PC-9 (cell line): ENCODE measurements around the gene TTC28. TPM values are rescaled to one million over a fixed set of nuclear protein-coding genes. Genes with fewer than 3 reads are reported as not detected.

Experiments
- BruUV-seq: library from RNA; stranded (reverse); fragments of 400-500 nt; replicated peaks from 2 replicates; lab custom pipeline; 2021; lab: Mats Ljungman, UMichigan
- CTCF ChIA-PET: fragments of 300-600 bp; sonication (Branson Sonifier 250); formaldehyde crosslinking; loops from one replicate; lab custom pipeline; 2022; ENCODE audit warnings: antibody characterized with exemption; lab: Charles Lee
- POLR2A ChIA-PET: fragments of 300-600 bp; sonication (Branson Sonifier 250); formaldehyde crosslinking; loops from one replicate; lab custom pipeline; 2022; ENCODE audit warnings: antibody characterized with exemption; ENCODE audit not compliant: unreplicated experiment; lab: Charles Lee
- DNase-seq, 2 experiments: peaks; one replicate each; pipeline versions ENCODE4 v3.0.0 to v3.0.0-alpha.2; 2015 to 2022; ENCODE audit warnings: mixed read lengths in 1 of 2
- H2AFZ ChIP-seq: fragments of 200-600 bp; sonication (generic); 2 replicates; pipeline ENCODE4 v1.8.1; 2017; ENCODE audit warnings: antibody characterized with exemption
- H3F3A ChIP-seq: fragments of 200-600 bp; sonication (generic); 2 replicates; pipeline ENCODE4 v1.8.1; 2017; ENCODE audit warnings: antibody characterized with exemption, mild to moderate bottlenecking, low read depth; ENCODE audit not compliant: insufficient read depth
- H3K27ac ChIP-seq: fragments of 200-600 bp; sonication (generic); 2 replicates; pipeline ENCODE4 v1.6.1; 2016; ENCODE audit warnings: mixed run types
- H3K27me3 ChIP-seq: fragments of 200-600 bp; sonication (generic); 2 replicates; pipeline ENCODE4 v1.6.1; 2016; ENCODE audit warnings: low read depth, mixed run types; ENCODE audit not compliant: insufficient read depth
- H3K36me3 ChIP-seq: fragments of 200-600 bp; sonication (generic); 2 replicates; pipeline ENCODE4 v1.6.1; 2016; ENCODE audit warnings: low read depth, mixed run types
- H3K4me1 ChIP-seq: fragments of 200-600 bp; sonication (generic); replicated peaks from 2 replicates; pipeline ENCODE4 v1.6.1; 2016; ENCODE audit warnings: mixed run types; ENCODE audit not compliant: insufficient read depth
- H3K4me2 ChIP-seq: fragments of 200-600 bp; sonication (generic); 2 replicates; pipeline ENCODE4 v1.6.1; 2017; ENCODE audit warnings: mixed run types
- H3K4me3 ChIP-seq: fragments of 200-600 bp; sonication (generic); 2 replicates; pipeline ENCODE4 v1.6.1; 2016; ENCODE audit warnings: mixed run types
- H3K79me2 ChIP-seq: fragments of 200-600 bp; sonication (generic); 2 replicates; pipeline ENCODE4 v1.6.1; 2017; ENCODE audit warnings: low read depth, mixed run types
- H3K9me2 ChIP-seq: fragments of 200-600 bp; sonication (generic); 2 replicates; pipeline ENCODE4 v1.8.1; 2017; ENCODE audit warnings: mild to moderate bottlenecking; ENCODE audit not compliant: insufficient read depth
- H3K9me3 ChIP-seq: fragments of 200-600 bp; sonication (generic); 2 replicates; pipeline ENCODE4 v1.8.1; 2016; ENCODE audit warnings: low read depth; ENCODE audit not compliant: insufficient read depth
- H4K20me1 ChIP-seq: fragments of 200-600 bp; sonication (generic); 2 replicates; pipeline ENCODE4 v1.8.1; 2017; ENCODE audit not compliant: insufficient read depth
- EZH2 ChIP-seq: fragments of 200-600 bp; sonication (generic); IDR thresholded peaks from 2 replicates; pipeline ENCODE4 v1.8.0; 2017; ENCODE audit warnings: antibody characterized with exemption, low read depth
- intact Hi-C: fragments of 100-400 bp; cut with micrococcal nuclease; formaldehyde crosslinking; loops from one replicate; pipeline ENCODE4 v1.10.0; 2022; ENCODE audit not compliant: unreplicated experiment
- total RNA-seq: library from RNA; stranded (reverse); gene quantifications from 2 replicates; pipeline ENCODE4 v1.2.3, GENCODE V29; 2021
- TF ChIP-seq, protein P1 (sequence below): fragments of 200-600 bp; sonication (generic); conservative IDR thresholded peaks from 2 replicates; pipeline ENCODE4 v1.6.1; 2017; ENCODE audit warnings: mixed run types, antibody characterized with exemption, mild to moderate bottlenecking, moderate library complexity

TTC28 gene
- total RNA-seq, 1 experiment from 2014 or later, result 6.7 TPM

DNA sequence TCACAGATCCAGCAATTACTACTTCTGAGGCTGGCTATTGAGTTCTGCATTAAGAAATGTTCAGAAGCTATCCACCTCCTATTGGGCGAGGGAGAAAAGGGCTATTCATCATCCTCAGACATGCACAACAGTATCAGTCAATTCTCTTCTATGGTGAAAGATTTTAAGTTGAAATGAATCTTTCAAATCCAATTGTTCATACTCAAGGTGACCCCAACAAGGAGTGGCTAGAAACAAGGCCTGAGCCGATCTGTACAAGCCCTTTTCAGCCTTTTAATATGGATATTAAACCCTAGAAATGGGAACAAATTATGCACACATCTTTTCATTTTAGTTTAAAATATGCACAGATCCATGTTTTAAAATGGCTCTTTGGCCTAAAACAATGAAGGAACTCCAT lies 457.1 kb downstream of the TTC28 start:
- H3F3A ChIP-seq, result no peaks in the 10 kb centered on the region
- TF ChIP-seq, protein P1, sequence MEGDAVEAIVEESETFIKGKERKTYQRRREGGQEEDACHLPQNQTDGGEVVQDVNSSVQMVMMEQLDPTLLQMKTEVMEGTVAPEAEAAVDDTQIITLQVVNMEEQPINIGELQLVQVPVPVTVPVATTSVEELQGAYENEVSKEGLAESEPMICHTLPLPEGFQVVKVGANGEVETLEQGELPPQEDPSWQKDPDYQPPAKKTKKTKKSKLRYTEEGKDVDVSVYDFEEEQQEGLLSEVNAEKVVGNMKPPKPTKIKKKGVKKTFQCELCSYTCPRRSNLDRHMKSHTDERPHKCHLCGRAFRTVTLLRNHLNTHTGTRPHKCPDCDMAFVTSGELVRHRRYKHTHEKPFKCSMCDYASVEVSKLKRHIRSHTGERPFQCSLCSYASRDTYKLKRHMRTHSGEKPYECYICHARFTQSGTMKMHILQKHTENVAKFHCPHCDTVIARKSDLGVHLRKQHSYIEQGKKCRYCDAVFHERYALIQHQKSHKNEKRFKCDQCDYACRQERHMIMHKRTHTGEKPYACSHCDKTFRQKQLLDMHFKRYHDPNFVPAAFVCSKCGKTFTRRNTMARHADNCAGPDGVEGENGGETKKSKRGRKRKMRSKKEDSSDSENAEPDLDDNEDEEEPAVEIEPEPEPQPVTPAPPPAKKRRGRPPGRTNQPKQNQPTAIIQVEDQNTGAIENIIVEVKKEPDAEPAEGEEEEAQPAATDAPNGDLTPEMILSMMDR, result no peak
- TF ChIP-seq EZH2, result no peak
- POLR2A ChIA-PET, result no interaction called here
- H3K79me2 ChIP-seq, result no peaks in the 10 kb centered on the region
- H3K4me1 ChIP-seq, result no peaks in the 10 kb centered on the region
- DNase-seq, result no peak
- no peaks in the 10 kb centered on the region for H4K20me1 ChIP-seq
- no peak overlapping the region for H3K4me3 ChIP-seq
- no peaks in the 10 kb centered on the region for H3K27me3 ChIP-seq
- no peaks in the 10 kb centered on the region for H3K36me3 ChIP-seq
- H3K9me2 ChIP-seq, result no peaks in the 10 kb centered on the region
- H3K9me3 ChIP-seq, result no peaks in the 10 kb centered on the region
- H3K27ac ChIP-seq, result no peak overlapping the region
- intact Hi-C loops, result no loop called here
- CTCF ChIA-PET, result no interaction called here
- no peak overlapping the region for H2AFZ ChIP-seq
- no peak overlapping the region for H3K4me2 ChIP-seq
- no TSS peak for BruUV-seq

DNA sequence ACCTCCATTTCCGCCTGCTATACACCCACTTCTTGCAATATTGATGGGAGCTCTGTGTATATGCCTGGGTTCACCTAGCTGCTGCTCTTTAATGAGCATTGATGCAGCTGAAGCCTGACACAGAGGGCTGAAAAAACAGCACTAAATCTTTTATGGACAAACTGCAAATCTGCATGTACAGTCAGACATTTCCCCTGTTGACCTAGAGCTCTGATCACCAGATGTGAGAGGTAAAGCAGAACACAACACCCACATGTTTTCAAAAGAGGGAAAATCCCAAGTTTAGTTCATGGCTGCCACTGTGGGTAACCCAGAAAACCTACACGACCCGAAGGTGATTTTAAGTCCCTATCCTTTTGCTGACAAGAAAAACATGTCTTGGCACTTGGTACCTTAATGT lies 457.6 kb downstream of the TTC28 start:
- H3K4me1 ChIP-seq, result no peaks in the 10 kb centered on the region
- no peaks in the 10 kb centered on the region for H3K36me3 ChIP-seq
- CTCF ChIA-PET, result no interaction called here
- H3K27ac ChIP-seq, result no peak overlapping the region
- DNase-seq, result no peak
- H3K4me2 ChIP-seq, result no peak overlapping the region
- no peaks in the 10 kb centered on the region for H3K9me2 ChIP-seq
- H3K9me3 ChIP-seq, result no peaks in the 10 kb centered on the region
- BruUV-seq, result no TSS peak
- H3K4me3 ChIP-seq, result no peak overlapping the region
- no peaks in the 10 kb centered on the region for H3F3A ChIP-seq
- intact Hi-C loops, result no loop called here
- H2AFZ ChIP-seq, result no peak overlapping the region
- POLR2A ChIA-PET, result no interaction called here
- H3K27me3 ChIP-seq, result no peaks in the 10 kb centered on the region
- no peaks in the 10 kb centered on the region for H3K79me2 ChIP-seq
- TF ChIP-seq EZH2, result no peak
- TF ChIP-seq, protein P1, result no peak
- H4K20me1 ChIP-seq, result no peaks in the 10 kb centered on the region

DNA sequence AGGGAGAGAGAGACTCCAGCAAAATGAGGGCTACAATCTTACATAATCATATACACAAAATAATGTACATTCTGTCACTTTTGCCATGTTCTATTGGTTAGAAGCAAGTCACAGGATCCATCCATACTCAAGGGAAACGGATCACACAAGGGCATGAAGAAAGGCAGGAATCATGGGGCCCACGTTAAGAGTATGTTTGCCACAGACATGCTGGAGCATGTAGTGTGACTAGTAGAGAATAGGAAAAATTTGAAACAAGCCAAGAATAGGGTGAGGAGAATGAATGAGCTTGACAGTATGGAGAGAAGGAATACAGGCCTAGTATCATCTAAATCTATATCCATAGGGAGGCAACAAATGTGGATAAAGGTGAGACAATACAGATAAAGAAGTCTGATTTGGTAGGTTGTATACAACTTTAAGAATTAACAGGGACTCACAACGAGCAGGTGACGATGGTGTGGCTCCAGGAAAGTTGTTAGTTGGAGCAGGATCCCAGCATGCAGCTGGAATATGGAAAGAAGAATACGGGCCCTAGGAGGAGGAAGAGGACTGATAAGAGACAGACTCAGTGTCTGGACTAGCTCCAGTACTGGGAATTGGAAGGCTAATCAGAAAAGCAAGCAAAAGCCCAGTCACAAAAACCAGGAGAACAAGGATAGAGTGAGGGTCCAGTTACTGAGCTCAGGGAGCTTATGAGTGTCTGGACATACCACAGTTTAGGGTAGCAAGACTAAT lies 458.8 kb downstream of the TTC28 start:
- no peaks in the 10 kb centered on the region for H3K36me3 ChIP-seq
- intact Hi-C loops, result no loop called here
- no peak for DNase-seq
- POLR2A ChIA-PET, result no interaction called here
- H3K9me2 ChIP-seq, result no peaks in the 10 kb centered on the region
- H4K20me1 ChIP-seq, result no peaks in the 10 kb centered on the region
- no peak overlapping the region for H3K4me2 ChIP-seq
- TF ChIP-seq EZH2, result no peak
- TF ChIP-seq, protein P1, result no peak
- H3K4me3 ChIP-seq, result no peak overlapping the region
- H2AFZ ChIP-seq, result no peak overlapping the region
- no peaks in the 10 kb centered on the region for H3K79me2 ChIP-seq
- H3K27ac ChIP-seq, result no peak overlapping the region
- no peaks in the 10 kb centered on the region for H3K27me3 ChIP-seq
- H3K4me1 ChIP-seq, result no peaks in the 10 kb centered on the region
- no peaks in the 10 kb centered on the region for H3K9me3 ChIP-seq
- H3F3A ChIP-seq, result no peaks in the 10 kb centered on the region
- BruUV-seq, result no TSS peak
- CTCF ChIA-PET, result no interaction called here
